ENCODE data around the gene ANKRD22. TPM values are rescaled to one million over a fixed set of nuclear protein-coding genes. Genes with fewer than 3 reads are reported as not detected.

The ANKRD22 gene
- total and polyA plus RNA-seq, 10 of the 15 experiments (the other 5 are each of a cell fraction or from before 2014, with no cell fraction given), result 0.30 to 1.3 (median 0.71) TPM

- H3K4me3 ChIP-seq, result no peak overlapping the region
- no peak for FAIRE-seq
- H3K27me3 ChIP-seq (replicated peaks in 1 of 2; ENCODE audit: control insufficient read depth in 2 of 2, insufficient read depth in 2 of 2, low read length in 1 of 2), result no peaks in the 10 kb centered on the region
- ChIA-PET RAD21 (ENCODE audit: unreplicated experiment) (interaction anchor here (0.9 to 1.0 kb wide), 2 partner anchors 10 to 81 kb away, joined by 3 read pairs; no protein-coding TSS in a partner anchor), CTCF (interaction anchor here (1.1 to 3.6 kb wide), 6 partner anchors 10 to 82 kb away, joined by 3 to 30 read pairs (median 6); no protein-coding TSS in a partner anchor), SMC1A (ENCODE audit: uncharacterized antibody, unreplicated experiment) (interaction anchor here (0.8 to 3.8 kb wide), 5 partner anchors 8 to 48 kb away, joined by 4 to 24 read pairs (median 5); no protein-coding TSS in a partner anchor), POLR2A (no interaction called here)
- no peak overlapping the region for H3K27ac ChIP-seq (ENCODE audit: control insufficient read depth, insufficient read depth)
- no peaks in the 10 kb centered on the region for H4K20me1 ChIP-seq (ENCODE audit: control insufficient read depth, insufficient read depth)
- no peak overlapping the region for H3K4me2 ChIP-seq (ENCODE audit: control insufficient read depth, insufficient read depth)
- no peaks in the 10 kb centered on the region for H3K36me3 ChIP-seq (ENCODE audit: control insufficient read depth in 2 of 2, insufficient read depth in 2 of 2, low read length in 1 of 2)
- H2AFZ ChIP-seq (ENCODE audit: control insufficient read depth, low read depth, low read length), result no peak overlapping the region
- H3K9ac ChIP-seq (ENCODE audit: control insufficient read depth, insufficient read depth, low read length), result no peak overlapping the region
- H3K9me3 ChIP-seq (replicated peaks; ENCODE audit: control insufficient read depth, insufficient read depth, low read length), result no peaks in the 10 kb centered on the region
- WGBS (ENCODE audit: insufficient coverage, insufficient replicate concordance, low lambda C conversion rate, missing lambda C conversion rate), result 97% methylated on average over 4 of the region's 4 CpGs
- no peak for TF ChIP-seq EZH2 (IDR thresholded peaks at IDR 0.05; ENCODE audit: borderline replicate concordance, control insufficient read depth, low read depth, low read length)
- no peak for TF ChIP-seq EED (IDR thresholded peaks at IDR 0.05; ENCODE audit: low read depth)
- no peak for TF ChIP-seq SMARCA5 (IDR thresholded peaks at IDR 0.05)
- TF ChIP-seq REST (IDR thresholded peaks at IDR 0.05; ENCODE audit: low read depth, low read length), result no peak
- TF ChIP-seq PAX8 (IDR thresholded peaks at IDR 0.05), result no peak
- no peak for TF ChIP-seq ESRRA (IDR thresholded peaks at IDR 0.05; ENCODE audit: low read length)
- H3K79me2 ChIP-seq (ENCODE audit: control insufficient read depth, insufficient read depth, low read length), result no peaks in the 10 kb centered on the region
- ATAC-seq, result no peak
- intact Hi-C loops (cut with micrococcal nuclease; ENCODE audit: unreplicated experiment) (no loop called here), in situ Hi-C loops (cut with MboI) (no loop called here)
- no peak for DNase-seq (ENCODE audit: low read depth, low spot score)
- peaks cover 4% of the 10 kb centered on the region; the same call in 1 of the 2 replicates for H3K4me1 ChIP-seq (ENCODE audit: control insufficient read depth, insufficient read depth, low read length)
- BruUV-seq (replicated peaks), result no TSS peak
These were observed 683 bp upstream of the ANKRD22 start for GRCh38 chr10:88852327-88852726.

Measured in GM12878 (cell line).